HG03060 (cell line): ENCODE data around the gene NME5.
"Not testable (repeated sequence)": the region's sequence is repeated elsewhere in the genome, so short reads cannot be mapped to it uniquely, and the experiment has no call there.

Experiments
- ATAC-seq: cut with Tn5 transposase; IDR thresholded peaks from one replicate; pipeline ENCODE4 v1.9.1; 2021; ENCODE audit warnings: low read depth, moderate number of reproducible peaks; ENCODE audit not compliant: unreplicated experiment

Gene NME5

DNA sequence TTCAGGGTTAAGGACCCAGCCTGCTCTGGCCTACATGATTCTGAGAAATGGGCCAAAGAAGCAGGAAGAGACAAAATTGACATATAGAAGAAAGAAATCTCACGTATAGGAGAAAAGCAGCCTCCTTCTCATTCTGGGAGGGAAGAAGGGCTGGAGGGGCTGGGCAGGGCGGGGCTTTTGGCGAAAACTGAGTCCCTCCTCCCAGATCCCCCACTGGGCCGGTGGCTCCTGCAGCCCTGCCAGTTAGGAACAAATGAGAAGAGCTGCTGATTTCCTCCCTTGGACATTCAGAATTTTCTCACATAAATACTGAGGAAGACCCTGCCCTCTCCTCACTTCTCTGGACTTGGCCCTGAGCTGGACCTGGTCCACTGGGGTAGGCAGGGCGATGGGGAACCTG is 55.5 kb downstream of the NME5 start, which contains the start of gene WNT8A:
TSS of gene WNT8A (plus strand) at position 332 of the 400 bp plus-strand sequence. CDS start 95 bp downstream, outside the sequence.
- ATAC-seq, result no peak

DNA sequence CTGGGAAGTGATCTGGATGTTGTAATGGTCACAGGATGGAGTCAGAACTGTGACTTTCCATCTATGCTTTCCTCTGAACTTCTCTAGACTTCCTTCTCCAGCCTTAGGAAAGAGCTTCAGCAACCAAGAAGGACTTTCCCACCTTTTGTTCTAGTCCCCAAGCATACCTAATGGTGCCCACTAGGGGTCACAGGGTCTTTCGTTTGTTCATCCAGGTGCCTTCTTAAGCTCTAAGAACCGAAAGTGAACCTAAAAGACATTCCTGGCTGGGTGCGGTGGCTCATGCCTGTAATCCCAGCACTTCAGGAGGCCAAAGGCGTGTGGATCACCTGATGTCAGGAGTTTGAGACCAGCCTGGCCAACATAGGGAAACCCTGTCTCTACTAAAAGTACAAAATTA is 57.2 kb downstream of the NME5 start:
- no peak for ATAC-seq

DNA sequence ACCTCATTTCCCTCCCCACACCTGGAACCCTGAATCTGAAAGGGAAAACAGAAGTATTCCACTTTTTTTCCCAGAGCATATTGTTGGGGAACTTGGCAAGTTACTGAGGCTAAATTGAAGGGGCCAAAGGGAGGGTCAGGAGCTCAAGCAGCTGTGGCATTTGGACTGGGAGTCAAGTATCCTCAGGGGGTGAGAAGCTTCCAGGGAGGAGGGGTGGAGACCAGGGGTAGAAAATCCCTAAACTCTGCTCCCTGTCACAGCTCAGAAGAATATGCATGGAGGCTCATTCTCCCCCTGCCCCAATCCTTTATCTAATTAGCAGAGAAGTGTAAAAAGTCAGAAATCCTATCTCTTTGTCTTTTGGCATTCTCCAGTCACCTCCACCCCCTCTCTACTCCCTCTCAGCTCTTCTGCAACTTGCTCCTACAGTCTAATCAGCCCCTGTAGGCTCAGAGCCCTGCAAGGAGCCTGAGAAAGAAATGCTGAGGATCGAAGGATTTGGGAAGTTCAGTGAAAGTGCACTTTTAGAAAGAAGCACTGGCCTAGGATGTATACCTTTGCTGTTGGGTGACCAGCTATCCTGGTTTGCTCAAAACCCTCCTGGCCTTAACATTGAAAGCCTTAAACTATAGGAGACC is 61.1 kb downstream of the NME5 start:
- ATAC-seq, result no peak

DNA sequence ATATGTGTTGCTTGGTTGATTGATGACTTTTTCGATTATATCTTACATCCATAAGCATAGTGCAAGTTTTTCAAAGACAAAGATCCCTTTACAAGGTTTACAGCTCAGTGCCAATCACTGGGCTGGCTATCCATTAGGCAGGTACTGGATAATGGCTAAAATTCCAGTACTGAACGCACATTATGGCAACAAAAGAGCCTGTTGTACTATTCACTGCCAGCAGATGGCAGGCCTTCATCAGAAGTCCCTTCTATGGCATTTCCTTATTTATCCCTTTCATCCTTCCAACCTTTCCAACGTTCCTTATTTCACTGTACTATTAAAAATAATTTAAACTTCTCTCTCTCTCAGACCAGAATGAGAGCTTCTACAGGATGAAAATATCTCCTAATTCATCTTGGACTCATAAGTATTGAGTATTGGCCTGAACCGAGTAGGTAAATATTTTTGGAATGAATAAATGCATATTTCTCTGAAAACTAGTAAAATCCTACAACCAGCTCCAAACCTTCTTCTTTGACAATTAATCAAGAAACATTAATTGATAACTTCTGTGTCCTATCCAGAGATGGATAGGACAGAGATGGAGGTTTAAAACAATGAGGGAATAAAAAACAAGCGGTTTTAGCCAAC is 62.0 kb downstream of the NME5 start:
- no peak for ATAC-seq

DNA sequence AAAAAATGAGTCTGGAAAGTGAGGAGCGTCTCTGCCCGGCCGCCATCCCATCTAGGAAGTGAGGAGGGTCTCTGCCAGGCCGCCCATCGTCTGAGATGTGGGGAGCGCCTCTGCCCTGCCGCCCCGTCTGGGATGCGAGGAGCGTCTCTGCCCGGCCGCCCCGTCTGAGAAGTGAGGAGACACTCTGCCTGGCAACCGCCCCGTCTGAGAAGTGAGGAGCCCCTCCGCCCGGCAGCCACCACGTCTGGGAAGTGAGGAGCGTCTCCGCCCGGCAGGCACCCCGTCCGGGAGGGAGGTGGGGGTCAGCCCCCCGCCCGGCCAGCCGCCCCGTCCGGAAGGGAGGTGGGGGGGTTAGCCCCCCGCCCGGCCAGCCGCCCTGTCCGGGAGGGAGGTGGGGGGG is 69.2 kb downstream of the NME5 start:
- not testable (repeated sequence) for ATAC-seq

DNA sequence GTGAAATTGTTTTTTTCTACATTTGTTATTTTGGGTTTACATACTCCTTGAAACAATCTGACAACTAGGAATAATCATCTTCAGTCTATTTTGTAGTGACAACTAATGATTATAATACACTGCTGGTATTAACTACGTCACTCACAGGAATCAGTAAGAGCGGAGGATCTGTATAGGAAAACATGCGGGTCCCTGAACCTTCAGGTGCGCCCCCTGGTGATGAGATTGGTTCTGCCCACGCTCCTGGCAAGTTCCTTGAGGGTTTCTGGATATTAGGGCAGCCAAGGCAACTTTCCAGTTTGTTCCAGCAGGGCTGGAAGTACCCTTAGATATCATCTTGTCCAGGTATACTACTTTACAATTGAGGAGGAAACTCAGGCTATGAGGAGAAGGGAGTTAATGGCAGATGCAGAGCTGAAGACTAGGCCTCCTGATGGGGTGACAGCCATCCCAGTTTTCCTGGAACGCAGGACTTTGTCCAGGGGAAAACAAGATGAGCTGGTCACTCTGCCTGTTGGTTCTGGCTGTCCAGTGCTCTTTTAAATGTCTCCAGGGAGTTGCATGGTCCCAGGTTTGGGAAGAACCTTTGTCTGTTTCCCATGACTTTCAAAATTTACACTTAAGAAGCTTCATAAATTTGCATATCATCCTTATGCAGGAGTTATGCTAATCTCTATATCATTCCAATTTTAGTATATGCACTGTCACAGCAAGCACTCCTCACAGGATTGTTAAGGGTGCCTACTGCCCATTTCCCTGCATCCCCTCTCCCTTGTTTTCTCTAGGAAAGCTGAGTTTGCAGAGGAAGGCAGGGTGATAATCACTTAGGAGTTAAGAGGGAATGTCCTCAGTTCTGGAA is 70.3 kb downstream of the NME5 start:
- no peak for ATAC-seq

DNA sequence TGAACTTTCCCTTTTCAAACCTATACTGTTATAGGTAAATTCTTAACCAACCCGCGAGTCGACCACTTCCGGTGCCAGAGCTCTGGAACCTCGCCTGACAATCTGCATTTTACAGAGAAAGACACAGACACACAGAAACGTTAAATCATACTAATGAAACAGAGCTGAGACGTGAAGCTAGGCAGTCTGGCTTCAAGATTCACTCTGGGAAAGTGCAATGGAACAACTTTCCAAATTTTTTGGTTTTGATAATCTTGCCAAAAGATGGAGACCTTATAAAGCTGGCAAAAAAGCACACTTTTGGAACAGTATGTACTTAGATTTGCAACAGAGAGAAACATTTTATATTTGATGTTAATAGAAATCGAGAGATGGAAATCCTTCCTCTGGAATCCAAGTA is 71.3 kb downstream of the NME5 start:
- no peak for ATAC-seq
